Measurements from ENCODE around the gene PLBD2.

Gene PLBD2

DNA sequence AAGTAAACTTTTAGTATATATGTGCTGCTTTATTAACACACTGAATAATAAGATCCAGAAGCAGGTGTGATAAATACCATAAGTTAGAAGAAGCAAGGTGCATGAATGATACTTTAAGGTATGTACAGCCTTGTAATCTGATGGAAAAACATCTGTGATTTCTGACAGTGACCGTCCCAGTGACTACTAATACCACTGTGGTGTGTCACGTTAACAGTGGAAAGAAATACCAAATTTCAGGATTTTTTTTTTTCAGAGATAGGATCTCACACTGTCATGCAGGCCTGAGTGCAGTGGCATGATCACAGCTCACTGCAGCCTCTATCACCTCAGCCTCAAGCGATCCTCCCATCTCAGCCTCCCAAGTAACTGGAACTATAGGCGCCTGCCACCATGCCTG, 23.8 kb downstream of the PLBD2 start:
- Histone ChIP-seq H3K36me3 (ENCODE audit: control insufficient read depth, insufficient read depth, low read length) (peaks cover 7% of the 10 kb centered on the region), H3K4me1 (ENCODE audit: control insufficient read depth, insufficient read depth, low read length) (no peaks in the 10 kb centered on the region), H3K27ac (ENCODE audit: low read depth, low read length) (no peak overlapping the region), H3K27me3 (ENCODE audit: control insufficient read depth, insufficient read depth, low read length) (no peaks in the 10 kb centered on the region), H3K4me3 (ENCODE audit: low read length) (no peak overlapping the region), H3K9ac (ENCODE audit: low read length) (no peak overlapping the region)

DNA sequence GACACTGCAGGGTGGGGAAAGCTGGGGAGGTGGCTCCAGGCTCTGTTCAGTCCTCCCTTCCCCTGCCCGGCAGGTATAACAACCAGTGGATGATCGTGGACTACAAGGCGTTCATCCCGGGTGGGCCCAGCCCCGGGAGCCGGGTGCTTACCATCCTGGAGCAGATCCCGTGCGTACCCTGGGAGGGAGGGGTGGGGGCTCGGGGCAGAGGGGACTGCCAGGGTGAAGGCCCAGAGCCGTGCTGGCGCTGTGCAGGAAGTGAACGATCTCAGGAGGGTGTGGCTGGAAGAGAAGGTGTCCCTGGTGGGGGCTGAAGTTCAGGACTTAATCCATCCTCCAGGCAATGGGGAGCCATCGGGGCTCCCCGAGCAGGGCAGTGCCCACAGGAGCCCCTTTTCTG, 26.4 kb downstream of the PLBD2 start:
- Histone ChIP-seq H3K9ac (ENCODE audit: low read length) (no peak overlapping the region), H3K27me3 (ENCODE audit: control insufficient read depth, insufficient read depth, low read length) (no peaks in the 10 kb centered on the region), H3K4me1 (ENCODE audit: control insufficient read depth, insufficient read depth, low read length) (no peaks in the 10 kb centered on the region), H3K27ac (ENCODE audit: low read depth, low read length) (no peak overlapping the region), H3K36me3 (ENCODE audit: control insufficient read depth, insufficient read depth, low read length) (peaks cover 7% of the 10 kb centered on the region), H3K4me3 (ENCODE audit: low read length) (no peak overlapping the region)

DNA sequence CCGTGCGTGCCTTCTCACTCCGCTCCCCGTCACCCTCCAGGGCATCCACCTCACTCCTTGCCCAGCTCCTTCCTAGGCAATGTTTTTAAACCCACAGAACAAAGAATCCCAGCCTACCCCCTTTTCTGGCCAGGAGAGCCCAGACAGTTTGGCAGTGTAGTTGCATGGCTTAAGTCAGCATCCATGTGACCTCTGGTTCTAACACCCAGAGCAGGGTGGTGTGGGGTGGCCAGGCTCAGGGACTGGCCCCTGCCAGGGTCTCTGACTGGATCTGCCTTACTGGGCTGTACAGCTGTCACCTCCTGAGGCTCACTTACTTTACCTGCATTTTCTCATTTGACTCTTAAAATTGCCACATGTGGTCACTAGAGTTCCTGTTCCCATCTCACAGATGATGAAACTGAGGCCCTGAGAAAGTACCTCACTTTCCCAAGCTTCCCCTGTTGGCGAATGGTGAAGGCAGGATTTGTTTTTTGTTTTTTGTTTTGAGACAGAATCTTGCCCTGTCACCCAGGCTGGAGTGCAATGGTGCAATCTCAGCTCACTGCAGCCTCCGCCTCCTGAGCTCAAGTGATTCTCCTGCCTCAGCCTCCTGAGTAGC, 27.0 kb downstream of the PLBD2 start:
- Histone ChIP-seq H3K4me3 (ENCODE audit: low read length) (no peak overlapping the region), H3K36me3 (ENCODE audit: control insufficient read depth, insufficient read depth, low read length) (peaks cover 7% of the 10 kb centered on the region), H3K27me3 (ENCODE audit: control insufficient read depth, insufficient read depth, low read length) (no peaks in the 10 kb centered on the region), H3K4me1 (ENCODE audit: control insufficient read depth, insufficient read depth, low read length) (no peaks in the 10 kb centered on the region), H3K9ac (ENCODE audit: low read length) (no peak overlapping the region), H3K27ac (ENCODE audit: low read depth, low read length) (no peak overlapping the region)

DNA sequence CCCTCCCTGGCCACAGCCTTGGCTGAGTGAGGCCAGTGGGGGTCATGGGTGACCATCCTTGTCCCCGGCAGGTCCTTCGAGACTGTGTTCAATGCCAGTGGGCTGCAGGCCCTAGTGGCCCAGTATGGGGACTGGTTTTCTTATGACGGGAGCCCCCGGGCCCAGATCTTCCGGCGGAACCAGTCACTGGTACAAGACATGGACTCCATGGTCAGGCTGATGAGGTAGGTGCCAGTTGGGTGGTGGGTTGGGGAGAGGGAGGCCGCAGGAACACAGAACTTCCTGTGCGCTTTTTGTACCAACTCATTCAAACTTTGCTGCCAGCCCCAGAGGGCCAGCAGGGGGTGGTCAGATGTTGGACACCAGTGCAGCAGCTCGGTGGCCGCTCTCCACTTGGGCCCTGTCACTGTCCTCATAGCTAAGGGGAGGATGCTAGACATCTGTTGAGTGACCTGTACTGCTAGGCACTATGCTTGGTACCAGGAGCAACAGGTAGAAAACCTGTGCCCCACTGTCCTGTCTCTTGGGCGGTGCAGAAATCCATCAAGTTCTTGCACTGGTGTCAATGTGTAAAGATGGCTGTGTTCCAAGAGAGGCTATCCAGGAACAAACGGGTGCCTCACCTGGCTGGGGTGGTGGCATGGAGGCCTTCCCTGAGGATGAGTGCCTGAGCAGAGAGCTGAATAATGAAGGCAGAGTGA, 28.6 kb downstream of the PLBD2 start:
- Histone ChIP-seq H3K4me3 (ENCODE audit: low read length) (no peak overlapping the region), H3K4me1 (ENCODE audit: control insufficient read depth, insufficient read depth, low read length) (no peaks in the 10 kb centered on the region), H3K27me3 (ENCODE audit: control insufficient read depth, insufficient read depth, low read length) (no peaks in the 10 kb centered on the region), H3K9ac (ENCODE audit: low read length) (no peak overlapping the region), H3K27ac (ENCODE audit: low read depth, low read length) (no peak overlapping the region), H3K36me3 (ENCODE audit: control insufficient read depth, insufficient read depth, low read length) (peaks cover 3% of the 10 kb centered on the region)

GRCh38 chr12:113387631-113388030, 29.2 kb downstream of the PLBD2 start:
- Histone ChIP-seq H3K27me3 (ENCODE audit: control insufficient read depth, insufficient read depth, low read length) (no peaks in the 10 kb centered on the region), H3K36me3 (ENCODE audit: control insufficient read depth, insufficient read depth, low read length) (peaks cover 3% of the 10 kb centered on the region), H3K4me1 (ENCODE audit: control insufficient read depth, insufficient read depth, low read length) (no peaks in the 10 kb centered on the region), H3K4me3 (ENCODE audit: low read length) (no peak overlapping the region), H3K9ac (ENCODE audit: low read length) (no peak overlapping the region), H3K27ac (ENCODE audit: low read depth, low read length) (no peak overlapping the region)

- Histone ChIP-seq H3K4me3 (ENCODE audit: low read length) (no peak overlapping the region), H3K4me1 (ENCODE audit: control insufficient read depth, insufficient read depth, low read length) (no peaks in the 10 kb centered on the region), H3K27ac (ENCODE audit: low read depth, low read length) (no peak overlapping the region), H3K27me3 (ENCODE audit: control insufficient read depth, insufficient read depth, low read length) (no peaks in the 10 kb centered on the region), H3K36me3 (ENCODE audit: control insufficient read depth, insufficient read depth, low read length) (peaks cover 3% of the 10 kb centered on the region), H3K9ac (ENCODE audit: low read length) (no peak overlapping the region)
These were observed 30.0 kb downstream of the PLBD2 start for GRCh38 chr12:113388351-113388750.

- H3K4me3 ChIP-seq (ENCODE audit: low read length), result no peak overlapping the region
- H3K4me1 ChIP-seq (ENCODE audit: control insufficient read depth, insufficient read depth, low read length), result no peaks in the 10 kb centered on the region
- no peak overlapping the region for H3K27ac ChIP-seq (ENCODE audit: low read depth, low read length)
- H3K36me3 ChIP-seq (ENCODE audit: control insufficient read depth, insufficient read depth, low read length), result no peaks in the 10 kb centered on the region
- no peak overlapping the region for H3K9ac ChIP-seq (ENCODE audit: low read length)
- H3K27me3 ChIP-seq (ENCODE audit: control insufficient read depth, insufficient read depth, low read length), result no peaks in the 10 kb centered on the region
These were observed 32.0 kb downstream of the PLBD2 start for GRCh38 chr12:113390064-113391043.

DNA sequence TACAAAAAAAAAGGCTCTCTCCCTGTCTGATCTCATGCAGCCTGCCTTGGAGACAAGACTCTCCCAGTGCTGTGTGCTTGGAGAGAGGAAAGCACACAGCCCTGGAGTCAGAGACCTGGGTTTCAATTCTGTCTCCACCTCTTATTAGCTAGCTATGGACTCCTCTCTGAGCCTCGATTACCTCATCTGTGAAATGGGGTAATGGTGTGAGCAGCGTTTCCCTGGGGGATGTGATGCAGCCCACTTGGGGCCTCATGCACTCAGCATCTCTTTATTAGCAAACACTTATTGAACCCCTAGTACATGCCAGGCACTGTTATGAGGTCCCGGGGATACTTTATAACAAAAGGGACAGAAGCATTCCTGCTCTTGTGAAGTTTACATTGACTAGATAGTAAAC, 32.8 kb downstream of the PLBD2 start:
- Histone ChIP-seq H3K27me3 (ENCODE audit: control insufficient read depth, insufficient read depth, low read length) (no peaks in the 10 kb centered on the region), H3K27ac (ENCODE audit: low read depth, low read length) (no peak overlapping the region), H3K9ac (ENCODE audit: low read length) (no peak overlapping the region), H3K4me1 (ENCODE audit: control insufficient read depth, insufficient read depth, low read length) (no peaks in the 10 kb centered on the region), H3K36me3 (ENCODE audit: control insufficient read depth, insufficient read depth, low read length) (no peaks in the 10 kb centered on the region), H3K4me3 (ENCODE audit: low read length) (no peak overlapping the region)

DNA sequence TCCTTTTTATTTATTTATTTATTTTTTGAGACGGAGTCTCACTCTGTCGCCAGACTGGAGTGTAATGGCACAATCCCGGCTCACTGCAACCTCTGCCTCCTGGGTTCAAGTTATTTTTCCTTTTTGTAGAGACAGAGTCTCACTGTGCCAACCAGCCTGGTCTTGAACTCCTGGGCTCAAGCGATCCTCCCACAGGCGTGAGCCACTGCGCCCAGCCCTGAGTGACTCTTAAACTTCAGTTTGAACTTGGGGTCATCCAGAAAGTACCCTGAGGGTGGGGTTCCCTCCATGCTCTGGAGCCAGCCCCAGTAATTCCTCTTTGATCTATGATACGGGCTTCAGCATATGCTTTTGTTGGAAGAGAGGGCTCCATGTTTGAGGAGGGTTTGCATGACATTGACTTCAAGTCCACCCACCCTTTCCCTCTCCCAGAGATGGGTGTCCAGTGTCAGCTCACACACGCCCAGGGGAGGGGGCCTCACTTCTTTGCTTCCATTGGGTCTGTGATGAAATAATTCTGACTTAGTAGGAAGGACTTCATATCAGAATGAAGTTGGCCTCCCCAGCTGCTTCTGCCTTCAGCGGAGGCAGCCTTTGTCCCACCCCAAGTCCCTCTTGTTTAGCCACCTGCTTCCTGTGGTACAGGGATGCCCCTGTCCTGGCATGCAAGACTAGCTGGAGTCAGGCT, 33.4 kb downstream of the PLBD2 start:
- H3K4me1 ChIP-seq (ENCODE audit: control insufficient read depth, insufficient read depth, low read length), result no peaks in the 10 kb centered on the region
- H3K27ac ChIP-seq (ENCODE audit: low read depth, low read length), result no peak overlapping the region
- no peak overlapping the region for H3K4me3 ChIP-seq (ENCODE audit: low read length)
- H3K27me3 ChIP-seq (ENCODE audit: control insufficient read depth, insufficient read depth, low read length), result no peaks in the 10 kb centered on the region
- no peaks in the 10 kb centered on the region for H3K36me3 ChIP-seq (ENCODE audit: control insufficient read depth, insufficient read depth, low read length)
- no peak overlapping the region for H3K9ac ChIP-seq (ENCODE audit: low read length)

- H3K36me3 ChIP-seq (ENCODE audit: control insufficient read depth, insufficient read depth, low read length), result no peaks in the 10 kb centered on the region
- H3K4me1 ChIP-seq (ENCODE audit: control insufficient read depth, insufficient read depth, low read length), result no peaks in the 10 kb centered on the region
- H3K27ac ChIP-seq (ENCODE audit: low read depth, low read length), result no peak overlapping the region
- H3K9ac ChIP-seq (ENCODE audit: low read length), result no peak overlapping the region
- H3K4me3 ChIP-seq (ENCODE audit: low read length), result no peak overlapping the region
- no peaks in the 10 kb centered on the region for H3K27me3 ChIP-seq (ENCODE audit: control insufficient read depth, insufficient read depth, low read length)
These were observed 34.1 kb downstream of the PLBD2 start for GRCh38 chr12:113392520-113392919.

DNA sequence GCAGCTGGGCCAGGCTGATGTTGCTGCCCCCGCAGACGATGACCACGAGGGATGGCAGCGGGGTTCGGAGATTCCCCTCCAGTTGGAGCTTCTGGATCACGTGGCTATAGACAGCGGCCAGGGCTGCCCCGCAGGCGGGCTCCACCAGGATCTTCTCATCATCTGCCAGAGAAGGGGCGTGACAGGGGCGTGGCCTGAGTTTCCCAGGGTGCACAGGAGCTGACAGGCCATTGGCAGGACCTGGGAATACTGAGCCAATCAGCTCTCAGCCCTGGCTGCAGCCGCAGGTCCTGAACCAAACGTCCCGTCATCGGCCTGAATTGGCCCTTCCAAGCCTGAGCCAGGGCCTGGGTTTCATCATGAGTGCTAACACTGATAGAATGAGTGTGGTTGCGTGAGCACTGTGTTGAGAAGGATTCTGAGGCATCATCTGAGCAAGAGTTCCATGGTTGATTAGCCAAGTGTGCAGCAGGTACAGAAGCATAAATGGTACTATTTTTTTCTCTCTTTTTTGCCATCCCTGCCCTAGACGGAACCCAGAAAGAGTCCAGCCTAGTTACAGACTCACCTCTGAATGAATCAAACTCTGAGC, 34.7 kb downstream of the PLBD2 start:
- no peak overlapping the region for H3K9ac ChIP-seq (ENCODE audit: low read length)

GRCh38 chr12:113393749-113394148, 35.4 kb downstream of the PLBD2 start:
- Histone ChIP-seq H3K27me3 (ENCODE audit: control insufficient read depth, insufficient read depth, low read length) (no peaks in the 10 kb centered on the region), H3K4me3 (ENCODE audit: low read length) (no peak overlapping the region), H3K27ac (ENCODE audit: low read depth, low read length) (no peak overlapping the region), H3K9ac (ENCODE audit: low read length) (no peak overlapping the region), H3K4me1 (ENCODE audit: control insufficient read depth, insufficient read depth, low read length) (no peaks in the 10 kb centered on the region), H3K36me3 (ENCODE audit: control insufficient read depth, insufficient read depth, low read length) (no peaks in the 10 kb centered on the region)

More for the DNA sequence above, 34.7 kb downstream of the PLBD2 start:
- Histone ChIP-seq H3K4me3 (ENCODE audit: low read length) (no peak overlapping the region), H3K4me1 (ENCODE audit: control insufficient read depth, insufficient read depth, low read length) (no peaks in the 10 kb centered on the region), H3K27ac (ENCODE audit: low read depth, low read length) (no peak overlapping the region), H3K27me3 (ENCODE audit: control insufficient read depth, insufficient read depth, low read length) (no peaks in the 10 kb centered on the region), H3K36me3 (ENCODE audit: control insufficient read depth, insufficient read depth, low read length) (no peaks in the 10 kb centered on the region)

Measured in rectal smooth muscle tissue (tissue), 1 donor.